Measurements from ENCODE around the gene TOP2A.
"Not testable (repeated sequence)": the region's sequence is repeated elsewhere in the genome, so short reads cannot be mapped to it uniquely, and the experiment has no call there.

Gene TOP2A

GRCh38 chr17:40382251-40382650 is 35.4 kb downstream of the TOP2A start:
- in situ Hi-C loops (cut with MboI; ENCODE audit: low sequenced_read_pairs), result no loop called here

- in situ Hi-C loops (cut with MboI; ENCODE audit: low sequenced_read_pairs), result no loop called here
Observed at GRCh38 chr17:40378966-40379365, 38.7 kb downstream of the TOP2A start.

DNA sequence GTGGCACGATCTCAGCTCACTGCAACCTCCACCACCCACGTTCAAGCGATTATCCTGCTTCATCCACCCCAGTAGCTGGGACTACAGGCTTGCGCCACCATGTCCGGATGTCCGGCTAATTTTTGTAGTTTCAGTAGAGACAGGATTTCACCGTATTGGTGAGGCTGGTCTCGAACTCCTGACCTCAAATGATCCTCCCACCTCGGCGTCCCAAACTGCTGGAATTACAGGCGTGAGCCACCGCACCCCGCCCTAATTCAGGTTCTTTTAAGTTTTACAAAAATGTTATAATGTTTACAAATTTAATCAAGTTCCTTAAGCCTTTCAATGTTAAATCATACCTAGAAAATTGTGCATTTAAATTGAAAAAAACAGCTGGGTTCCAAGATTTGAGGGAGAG is 39.9 kb downstream of the TOP2A start:
- in situ Hi-C loops (cut with MboI; ENCODE audit: low sequenced_read_pairs), result no loop called here

GRCh38 chr17:40376541-40376940 is 41.2 kb downstream of the TOP2A start:
- in situ Hi-C loops (cut with MboI; ENCODE audit: low sequenced_read_pairs), result not testable (repeated sequence)

DNA sequence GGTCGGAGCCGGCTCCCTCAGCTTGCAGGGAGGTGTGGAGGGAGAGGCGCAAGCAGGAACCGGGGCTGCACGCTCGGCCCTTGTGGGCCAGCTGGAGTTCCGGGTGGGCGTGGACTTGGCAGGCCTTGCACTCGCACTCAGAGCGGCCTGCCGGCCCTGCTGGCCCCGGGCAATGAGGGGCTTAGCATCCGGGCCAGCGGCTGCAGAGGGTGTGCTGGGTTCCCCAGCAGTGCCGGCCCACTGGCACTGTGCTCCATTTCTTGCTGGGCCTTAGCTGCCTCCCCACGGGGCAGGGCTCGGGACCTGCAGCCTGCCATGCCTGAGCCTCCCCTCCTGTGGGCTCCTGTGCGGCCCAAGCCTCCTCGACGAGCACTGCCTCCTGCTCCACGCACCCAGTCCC is 41.9 kb downstream of the TOP2A start:
- in situ Hi-C loops (cut with MboI; ENCODE audit: low sequenced_read_pairs), result not testable (repeated sequence)

DNA sequence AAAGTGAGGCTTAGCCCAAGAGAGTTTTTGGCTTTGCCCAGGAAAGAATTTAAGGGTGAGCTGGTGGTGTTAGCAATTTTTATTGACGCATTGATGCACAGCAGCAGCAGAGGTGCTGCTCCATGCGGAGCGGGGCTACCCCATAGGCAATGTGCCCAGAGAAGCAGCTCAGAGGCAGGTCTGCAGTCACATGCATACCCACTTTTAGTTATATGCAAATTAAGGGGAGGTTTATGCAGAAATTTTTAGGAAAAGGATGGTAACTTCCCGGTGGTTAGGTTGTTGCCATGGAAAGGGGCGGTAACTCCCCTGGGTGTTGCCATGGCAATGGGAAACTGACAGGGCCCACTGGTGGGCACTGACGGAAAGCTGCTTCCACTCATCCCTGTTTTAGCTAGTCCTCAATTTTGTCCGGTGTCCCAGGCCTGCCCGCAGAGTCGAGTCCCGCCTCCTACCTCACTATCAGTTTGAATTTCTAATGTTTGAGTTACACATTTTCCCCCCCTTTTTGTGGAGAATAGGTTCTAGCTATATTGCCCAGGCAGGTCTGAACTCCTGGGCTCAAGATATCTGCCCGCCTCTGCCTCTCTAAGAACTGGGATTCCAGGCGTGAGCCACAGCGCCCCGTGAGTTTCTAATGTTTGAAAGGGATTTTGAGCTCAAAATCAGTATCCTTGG is 42.7 kb downstream of the TOP2A start:
- in situ Hi-C loops (cut with MboI; ENCODE audit: low sequenced_read_pairs), result no loop called here

- in situ Hi-C loops (cut with MboI; ENCODE audit: low sequenced_read_pairs), result no loop called here
Observed at GRCh38 chr17:40373999-40374398, 43.7 kb downstream of the TOP2A start.

- in situ Hi-C loops (cut with MboI; ENCODE audit: low sequenced_read_pairs), result no loop called here
Observed at GRCh38 chr17:40373324-40373723, 44.4 kb downstream of the TOP2A start.

DNA sequence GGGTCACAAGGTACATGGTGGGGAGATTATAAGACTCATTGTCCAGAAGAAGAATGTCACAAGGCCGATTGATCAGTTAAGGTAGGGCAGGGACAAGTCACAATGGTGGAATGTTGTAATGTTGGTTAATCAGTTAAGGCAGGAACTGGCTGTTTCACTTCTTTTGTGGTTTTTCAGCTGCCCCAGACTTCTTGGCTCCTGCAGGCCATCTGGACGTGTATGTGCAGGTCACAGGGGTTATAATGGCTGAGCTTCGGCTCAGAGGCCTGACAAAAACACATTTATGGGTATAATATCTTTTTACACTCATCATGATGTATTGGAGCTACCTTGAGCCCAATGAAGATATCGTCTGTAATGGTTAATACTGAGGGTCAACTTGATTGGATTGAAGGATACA is 45.1 kb downstream of the TOP2A start:
- in situ Hi-C loops (cut with MboI; ENCODE audit: low sequenced_read_pairs), result not testable (repeated sequence)

DNA sequence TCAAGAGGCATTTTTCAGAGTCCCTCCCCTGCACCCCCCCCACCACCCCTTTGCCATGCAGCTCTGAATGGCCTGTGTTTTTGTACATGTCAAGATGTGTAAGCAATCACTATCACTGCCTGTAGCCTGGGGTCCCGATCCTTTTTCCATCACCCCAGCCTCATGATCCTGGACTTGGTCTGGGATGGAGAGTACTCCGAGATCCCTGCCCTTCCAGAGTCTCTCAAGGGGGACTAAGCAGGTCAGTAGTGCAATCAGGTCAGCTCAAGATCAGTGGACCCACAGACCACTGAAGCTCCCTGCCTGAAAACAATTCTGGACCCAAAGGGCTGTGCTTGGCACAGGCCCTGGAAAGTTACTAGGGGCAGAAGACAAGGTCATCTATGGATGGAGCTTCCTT is 45.7 kb downstream of the TOP2A start:
- in situ Hi-C loops (cut with MboI; ENCODE audit: low sequenced_read_pairs), result no loop called here

- in situ Hi-C loops (cut with MboI; ENCODE audit: low sequenced_read_pairs), result no loop called here
Observed at GRCh38 chr17:40371261-40371929, 46.3 kb downstream of the TOP2A start.

- in situ Hi-C loops (cut with MboI; ENCODE audit: low sequenced_read_pairs), result loop anchor here (10.0 kb wide), 1 partner anchor 165 kb away; no protein-coding TSS in a partner anchor
Observed at GRCh38 chr17:40369923-40370322, 47.8 kb downstream of the TOP2A start.

DNA sequence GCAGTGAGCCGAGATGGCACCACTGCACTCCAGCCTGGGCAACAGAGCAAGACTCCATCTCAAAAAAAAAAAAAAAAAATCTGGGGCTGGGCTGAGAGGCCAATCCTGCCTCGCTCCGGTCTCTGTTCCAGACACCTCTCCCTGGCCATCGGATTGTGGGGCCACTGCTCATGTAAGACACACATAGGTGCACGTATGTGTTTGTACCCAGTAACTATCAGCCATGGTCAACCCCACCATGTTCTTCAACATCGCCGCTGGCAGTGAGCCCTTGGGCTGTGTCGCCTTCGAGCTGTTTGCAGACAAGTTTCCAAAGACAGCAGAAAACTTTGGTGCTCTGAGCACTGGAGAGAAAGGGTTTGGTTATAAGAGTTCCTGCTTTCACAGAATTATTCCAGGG is 50.0 kb downstream of the TOP2A start:
- in situ Hi-C loops (cut with MboI; ENCODE audit: low sequenced_read_pairs), result loop anchor here (10.0 kb wide), 1 partner anchor 167 kb away; no protein-coding TSS in a partner anchor

DNA sequence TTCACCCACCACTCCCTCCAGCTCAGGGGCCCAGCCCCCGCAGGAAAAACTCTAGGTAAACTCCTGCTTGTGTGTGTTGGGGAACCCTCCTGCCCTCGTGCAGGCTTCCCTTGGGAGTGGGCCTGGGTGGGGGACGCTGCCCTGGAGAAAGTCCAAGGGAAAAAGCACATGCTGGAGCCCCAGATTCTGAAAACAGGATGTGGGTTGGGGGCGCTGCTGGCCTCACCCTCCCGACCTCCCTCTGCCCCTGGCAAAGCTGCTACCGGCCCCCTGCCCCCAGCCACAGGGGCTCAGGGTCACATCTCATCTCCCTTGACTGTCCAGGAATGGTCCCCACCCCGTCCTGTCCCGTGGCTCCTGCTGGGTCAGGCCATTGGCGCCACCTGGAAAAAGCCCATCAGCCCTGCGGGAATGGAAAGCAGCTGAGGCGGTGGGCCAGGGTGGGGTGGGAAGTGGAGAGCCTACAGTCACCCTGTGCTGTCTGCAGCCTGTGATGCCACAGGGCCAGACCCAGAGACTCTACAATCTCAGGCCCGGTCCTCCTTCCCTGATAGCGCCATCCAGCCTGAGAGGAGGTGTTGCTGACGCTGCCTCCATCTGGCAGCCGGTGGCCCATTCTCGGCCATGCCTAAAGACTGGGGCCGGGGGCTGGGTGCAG is 50.7 kb downstream of the TOP2A start:
- in situ Hi-C loops (cut with MboI; ENCODE audit: low sequenced_read_pairs), result loop anchor here (10.0 kb wide), 1 partner anchor 168 kb away; no protein-coding TSS in a partner anchor

- in situ Hi-C loops (cut with MboI; ENCODE audit: low sequenced_read_pairs), result loop anchor here (10.0 kb wide), 1 partner anchor 169 kb away; no protein-coding TSS in a partner anchor
Observed at GRCh38 chr17:40366076-40366860, 51.4 kb downstream of the TOP2A start.

DNA sequence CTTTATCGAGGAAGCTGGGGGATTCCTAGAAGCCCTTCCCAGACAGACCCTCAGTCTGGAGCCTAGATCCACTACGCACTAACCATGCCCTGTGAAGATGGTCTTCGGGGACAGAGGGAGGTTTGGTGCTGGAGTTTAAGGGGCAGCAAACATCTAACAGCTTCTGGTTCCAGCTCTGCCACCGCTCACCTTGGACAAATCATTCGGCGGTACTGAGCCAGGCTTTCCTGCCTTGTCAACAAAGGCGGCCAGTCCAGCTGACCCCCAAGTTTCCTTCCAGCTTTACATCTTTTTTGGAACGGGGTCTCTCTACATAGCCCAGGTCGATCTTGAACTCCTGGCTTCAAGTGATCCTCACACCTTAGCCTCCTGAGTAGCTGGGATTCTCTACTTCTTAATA is 52.8 kb downstream of the TOP2A start:
- in situ Hi-C loops (cut with MboI; ENCODE audit: low sequenced_read_pairs), result loop anchor here (10.0 kb wide), 1 partner anchor 170 kb away; no protein-coding TSS in a partner anchor

DNA sequence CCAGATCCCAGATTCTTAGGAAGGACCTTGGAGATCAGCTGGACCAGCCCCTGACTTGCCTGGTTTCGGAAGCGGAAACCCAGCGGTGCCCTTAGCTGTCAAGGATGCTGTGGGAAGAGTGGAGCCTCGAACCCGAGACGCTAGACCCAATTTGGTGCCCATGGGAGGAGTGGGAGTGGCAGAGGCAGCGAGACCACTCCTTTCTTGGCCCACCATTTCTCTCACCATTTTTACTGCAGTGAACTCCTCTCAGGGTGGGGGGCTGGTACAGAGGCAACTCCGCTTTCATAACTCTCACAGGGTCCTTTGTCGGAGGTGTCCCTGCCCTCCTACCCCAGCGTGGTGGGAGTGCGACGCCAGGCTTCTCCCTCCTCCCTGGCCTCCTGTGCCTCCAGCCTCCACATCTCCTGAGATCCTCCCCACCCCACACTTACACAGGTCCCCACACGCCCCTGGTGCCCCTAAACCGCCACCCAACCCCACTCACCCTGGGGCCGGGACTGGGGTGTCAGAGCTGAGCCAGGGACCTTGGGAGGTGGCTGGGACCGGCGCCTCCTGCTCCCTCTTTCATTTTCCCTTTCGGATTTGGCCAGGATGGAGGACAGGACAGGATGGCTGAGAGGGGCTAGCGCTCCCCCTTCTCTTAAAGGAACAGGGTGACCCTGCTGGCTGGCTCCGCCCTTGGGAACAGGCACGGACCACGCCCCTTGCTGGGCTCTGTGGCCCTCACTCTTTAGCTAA is 53.4 kb downstream of the TOP2A start, which contains the start of gene GJD3:
TSS of gene GJD3 (minus strand) at position 617 of the 741 bp plus-strand sequence. CDS start 922 bp downstream, outside the sequence.
- in situ Hi-C loops (cut with MboI; ENCODE audit: low sequenced_read_pairs), result loop anchor here (10.0 kb wide), 1 partner anchor 171 kb away; no protein-coding TSS in a partner anchor

- in situ Hi-C loops (cut with MboI; ENCODE audit: low sequenced_read_pairs), result loop anchor here (10.0 kb wide), 1 partner anchor 172 kb away; no protein-coding TSS in a partner anchor
Observed at GRCh38 chr17:40363111-40363827, 54.4 kb downstream of the TOP2A start.

DNA sequence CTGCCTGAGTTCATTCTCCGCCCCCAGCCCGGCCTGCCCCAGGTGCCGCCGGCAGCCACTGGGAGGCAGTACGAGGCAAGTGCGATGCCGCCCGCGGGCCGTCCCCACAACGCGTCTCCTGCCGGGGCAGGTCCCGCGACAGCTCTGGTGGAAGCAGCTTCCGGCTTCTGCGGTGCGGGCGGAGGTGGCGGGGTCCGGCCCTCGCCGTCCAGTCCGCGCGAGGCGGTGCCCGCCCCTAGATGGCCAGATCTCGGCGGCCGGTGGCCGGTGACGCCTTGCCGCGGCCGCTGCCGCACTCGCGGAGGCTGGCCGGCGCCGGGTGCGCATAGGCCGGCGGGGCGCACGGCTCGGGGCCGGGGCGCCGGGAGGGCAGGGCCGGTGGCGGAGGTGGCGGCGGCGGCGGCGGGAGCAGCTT is 55.0 kb downstream of the TOP2A start:
- in situ Hi-C loops (cut with MboI; ENCODE audit: low sequenced_read_pairs), result loop anchor here (10.0 kb wide), 1 partner anchor 172 kb away; no protein-coding TSS in a partner anchor

All from HL-60/S4 treated with retinoic acid at 250 ng/mL for 4 days and 3 days (cell line).